ENCODE measurements around the gene HHATL.

HHATL gene

GRCh38 chr3:42698216-42698910 is 4.2 kb downstream of the HHATL start:
- ChIA-PET POLR2A (no interaction called here), CTCF (interaction anchor here (0.5 to 0.6 kb wide), 2 partner anchors 45 to 352 kb away, joined by 4 to 5 read pairs; no protein-coding TSS in a partner anchor)
- Histone ChIP-seq H3K27ac (ENCODE audit: extremely low read depth, low read depth, low read length) (no peak overlapping the region), H3K4me3 (ENCODE audit: low read depth, low read length) (no peak overlapping the region), H3K9me3 (ENCODE audit: control insufficient read depth, insufficient read depth, low read depth, low read length) (no peaks in the 10 kb centered on the region), H3K4me1 (ENCODE audit: control insufficient read depth, insufficient read depth, low read length) (no peaks in the 10 kb centered on the region), H3K36me3 (ENCODE audit: control insufficient read depth in 2 of 2, insufficient read depth in 1 of 2, low read length in 2 of 2) (no peaks in the 10 kb centered on the region)
- TF ChIP-seq SCRT2 (tag by site-specific recombination; IDR thresholded peaks at IDR 0.05): no peak
- no peak for TF ChIP-seq ZNF624 (tag by site-specific recombination; IDR thresholded peaks at IDR 0.05)
- TF ChIP-seq ZSCAN30 (tag by site-specific recombination; IDR thresholded peaks at IDR 0.05): no peak
- TF ChIP-seq ZNF529 (tag by site-specific recombination; IDR thresholded peaks at IDR 0.05; ENCODE audit: insufficient replicate concordance): no peak
- no peak for TF ChIP-seq ZBTB17 (tag by site-specific recombination; IDR thresholded peaks at IDR 0.05)
- no peak for TF ChIP-seq ZNF121 (tag by site-specific recombination; IDR thresholded peaks at IDR 0.05)
- no peak for TF ChIP-seq ZNF792 (tag by site-specific recombination; IDR thresholded peaks at IDR 0.05)
- TF ChIP-seq ZNF596 (tag by site-specific recombination; IDR thresholded peaks at IDR 0.05): no peak
- no peak for TF ChIP-seq ZBTB21 (tag by site-specific recombination; IDR thresholded peaks at IDR 0.05)
- no peak for TF ChIP-seq ZNF37A (tag by site-specific recombination; IDR thresholded peaks at IDR 0.05)
- TF ChIP-seq MZF1 (tag by site-specific recombination; IDR thresholded peaks at IDR 0.05; ENCODE audit: borderline replicate concordance): no peak
- TF ChIP-seq REPIN1 (tag by site-specific recombination; IDR thresholded peaks at IDR 0.05; ENCODE audit: low read depth): no peak
- no peak for TF ChIP-seq ZFP69B (tag by site-specific recombination; IDR thresholded peaks at IDR 0.05)
- no peak for TF ChIP-seq ZNF707 (tag by site-specific recombination; IDR thresholded peaks at IDR 0.05)
- TF ChIP-seq ZNF350 (tag by site-specific recombination; IDR thresholded peaks at IDR 0.05): no peak
- no peak for TF ChIP-seq PRDM6 (tag by site-specific recombination; IDR thresholded peaks at IDR 0.05)
- TF ChIP-seq ZSCAN23 (tag by site-specific recombination; IDR thresholded peaks at IDR 0.05): no peak

GRCh38 chr3:42697289-42698051 is 5.1 kb downstream of the HHATL start:
- ChIA-PET CTCF (interaction anchor here (0.5 kb wide), 1 partner anchor 353 kb away, joined by 4 read pairs; no protein-coding TSS in a partner anchor), POLR2A (no interaction called here)
- Histone ChIP-seq H3K4me1 (ENCODE audit: control insufficient read depth, insufficient read depth, low read length) (no peaks in the 10 kb centered on the region), H3K36me3 (ENCODE audit: control insufficient read depth in 2 of 2, insufficient read depth in 1 of 2, low read length in 2 of 2) (no peaks in the 10 kb centered on the region), H3K27ac (ENCODE audit: extremely low read depth, low read depth, low read length) (no peak overlapping the region), H3K9me3 (ENCODE audit: control insufficient read depth, insufficient read depth, low read depth, low read length) (no peaks in the 10 kb centered on the region), H3K4me3 (ENCODE audit: low read depth, low read length) (no peak overlapping the region)
- no peak for TF ChIP-seq KLF16 (tag by site-specific recombination; IDR thresholded peaks at IDR 0.05)
- no peak for TF ChIP-seq ZNF140 (tag by site-specific recombination; IDR thresholded peaks at IDR 0.05)

GRCh38 chr3:42696356-42697288 is 6.0 kb downstream of the HHATL start:
- Histone ChIP-seq H3K4me3 (ENCODE audit: low read depth, low read length) (no peak overlapping the region), H3K36me3 (ENCODE audit: control insufficient read depth in 2 of 2, insufficient read depth in 1 of 2, low read length in 2 of 2) (no peaks in the 10 kb centered on the region), H3K4me1 (ENCODE audit: control insufficient read depth, insufficient read depth, low read length) (no peaks in the 10 kb centered on the region), H3K27ac (ENCODE audit: extremely low read depth, low read depth, low read length) (no peak overlapping the region), H3K9me3 (ENCODE audit: control insufficient read depth, insufficient read depth, low read depth, low read length) (no peaks in the 10 kb centered on the region)
- ChIA-PET CTCF (no interaction called here), POLR2A (no interaction called here)
- TF ChIP-seq ZNF518A (tag by site-specific recombination; conservative IDR thresholded peaks at IDR 0.05; ENCODE audit: low read depth): no peak
- TF ChIP-seq ZNF488 (tag by site-specific recombination; IDR thresholded peaks at IDR 0.05): no peak
- TF ChIP-seq ZNF555 (tag by site-specific recombination; conservative IDR thresholded peaks at IDR 0.05): no peak
